SK-N-SH (cell line): Measurements from ENCODE around the gene MPST. TPM values are rescaled to one million over a fixed set of nuclear protein-coding genes. Genes with fewer than 3 reads are reported as not detected.

Source experiments
- CTCF ChIA-PET: fragments of 300-600, 350-600 bp; formaldehyde crosslinking; extraction: SDS; loops from one replicate; lab custom pipeline; 2021; lab: Yijun Ruan, JAX
- POLR2A ChIA-PET: fragments of 350-600 bp; sonication (Branson Sonifier 250); formaldehyde crosslinking; extraction: SDS; loops from one replicate; lab custom pipeline; 2020; ENCODE audit warnings: antibody characterized with exemption, inconsistent platforms; lab: Yijun Ruan, JAX
- DNase-seq: peaks from one replicate; pipeline ENCODE4 v3.0.0; 2012
- H2AFZ ChIP-seq: fragments of 200-600 bp; sonication (generic); 2 replicates; pipeline ENCODE4 v1.8.1; 2016; ENCODE audit warnings: antibody characterized with exemption, mild to moderate bottlenecking, low read depth
- H3F3A ChIP-seq: fragments of 200-600 bp; sonication (generic); replicated peaks from 2 replicates; pipeline ENCODE3; 2016; ENCODE audit warnings: antibody characterized with exemption, mild to moderate bottlenecking; ENCODE audit not compliant: insufficient read depth
- H3K27ac ChIP-seq, 2 experiments: fragments of 200-500 bp in 1 of 2; fragments of 200-600 bp in 1 of 2; sonication (Bioruptor generic) in 1 of 2; sonication (generic), shearing (Covaris generic) in 1 of 2; 2 replicates each; pipeline versions ENCODE4 v1.5.1 to v1.6.1; 2014 to 2016; ENCODE audit warnings: low read depth in 2 of 2, inconsistent platforms in 1 of 2, low read length in 1 of 2, mild to moderate bottlenecking in 1 of 2, mixed read lengths in 1 of 2
- H3K27me3 ChIP-seq: fragments of 200-600 bp; sonication (generic), shearing (Covaris generic); 2 replicates; pipeline ENCODE4 v1.6.1; 2016; ENCODE audit warnings: mixed run types; ENCODE audit not compliant: insufficient read depth
- H3K36me3 ChIP-seq, 2 experiments: fragments of 200-500 bp in 1 of 2; fragments of 200-600 bp in 1 of 2; sonication (Bioruptor generic) in 1 of 2; sonication (generic) in 1 of 2; replicated peaks in 1 of 2; 2 replicates each; pipeline versions ENCODE3 to v1.5.1; 2014 to 2016; ENCODE audit warnings: low read length in 1 of 2, mild to moderate bottlenecking in 1 of 2; ENCODE audit not compliant: insufficient read depth in 2 of 2, control insufficient read depth in 1 of 2
- H3K4me1 ChIP-seq, 2 experiments: fragments of 200-500 bp in 1 of 2; fragments of 200-600 bp in 1 of 2; sonication (Bioruptor generic) in 1 of 2; sonication (generic), shearing (Covaris generic) in 1 of 2; 2 replicates each; pipeline versions ENCODE4 v1.5.1 to v1.6.1; 2014 to 2016; ENCODE audit warnings: low read depth in 1 of 2, low read length in 1 of 2, mixed run types in 1 of 2; ENCODE audit not compliant: insufficient read depth in 2 of 2, control insufficient read depth in 1 of 2
- H3K4me2 ChIP-seq: fragments of 200-600 bp; sonication (generic), shearing (Covaris generic); 2 replicates; pipeline ENCODE4 v1.6.1; 2017; ENCODE audit warnings: mixed run types
- H3K4me3 ChIP-seq, 2 experiments: fragments of 200-500 bp in 1 of 2; fragments of 200-600 bp in 1 of 2; sonication (Bioruptor generic) in 1 of 2; sonication (generic), shearing (Covaris generic) in 1 of 2; 2 replicates each; pipeline versions ENCODE4 v1.5.1 to v1.8.1; 2014 to 2016; ENCODE audit warnings: low read depth in 2 of 2, inconsistent platforms in 1 of 2, low read length in 1 of 2, mild to moderate bottlenecking in 1 of 2, mixed read lengths in 1 of 2, moderate library complexity in 1 of 2
- H3K79me2 ChIP-seq: fragments of 200-600 bp; sonication (generic); 2 replicates; pipeline ENCODE4 v1.8.1; 2017; ENCODE audit warnings: mild to moderate bottlenecking; ENCODE audit not compliant: insufficient read depth
- H3K9ac ChIP-seq: fragments of 200-600 bp; sonication (generic); 2 replicates; pipeline ENCODE4 v1.6.1; 2017; ENCODE audit warnings: mixed run types
- H3K9me2 ChIP-seq: fragments of 200-600 bp; sonication (generic); 2 replicates; pipeline ENCODE4 v1.6.1; 2017; ENCODE audit warnings: mixed run types
- H3K9me3 ChIP-seq: fragments of 200-600 bp; sonication (generic); 2 replicates; pipeline ENCODE4 v1.6.1; 2017; ENCODE audit warnings: mixed run types, mild to moderate bottlenecking, moderate library complexity
- H4K20me1 ChIP-seq: fragments of 200-600 bp; sonication (generic); 2 replicates; pipeline ENCODE4 v1.6.1; 2017; ENCODE audit warnings: mild to moderate bottlenecking, mixed run types; ENCODE audit not compliant: insufficient read depth
- CHD2 ChIP-seq: fragments of 150-350 bp; IDR thresholded peaks from 2 replicates; pipeline ENCODE4 v1.6.1; 2018; ENCODE audit warnings: low read length; ENCODE audit not compliant: partially characterized antibody
- CTCF ChIP-seq: fragments of 200-600 bp; sonication (generic); IDR thresholded peaks from 2 replicates; pipeline ENCODE4 v1.6.1; 2017; ENCODE audit warnings: antibody characterized with exemption, mild to moderate bottlenecking, moderate library complexity
- ELF1 ChIP-seq: IDR thresholded peaks from 2 replicates; pipeline ENCODE4 v1.4.0; 2012
- EP300 ChIP-seq, 2 experiments: IDR thresholded peaks; 2 replicates each; pipeline versions ENCODE4 v1.4.0 to v1.6.1; 2012; ENCODE audit warnings: borderline replicate concordance in 1 of 2, low read depth in 1 of 2, low read length in 1 of 2
- EZH2phosphoT487 ChIP-seq: fragments of 200-600 bp; sonication (generic); IDR thresholded peaks from 2 replicates; pipeline ENCODE4 v1.6.1; 2017; ENCODE audit warnings: low read depth, mixed run types, mild to moderate bottlenecking, antibody characterized with exemption, moderate library complexity, borderline replicate concordance
- FOSL2 ChIP-seq: IDR thresholded peaks from 2 replicates; pipeline ENCODE4 v1.4.0; 2012; ENCODE audit warnings: low read depth, mild to moderate bottlenecking, moderate library complexity, borderline replicate concordance
- POLR2AphosphoS5 ChIP-seq: IDR thresholded peaks from 2 replicates; pipeline ENCODE4 v1.6.1; 2012; ENCODE audit warnings: low read depth, low read length
- RCOR1 ChIP-seq: fragments of 150-350 bp; IDR thresholded peaks from 2 replicates; pipeline ENCODE4 v1.6.1; 2017; ENCODE audit warnings: antibody characterized with exemption, low read length
- REST ChIP-seq: IDR thresholded peaks from 2 replicates; pipeline ENCODE4 v1.6.1; 2012; ENCODE audit warnings: mild to moderate bottlenecking, low read depth, low read length, moderate library complexity
- SIN3A ChIP-seq: IDR thresholded peaks from 2 replicates; pipeline ENCODE4 v1.6.1; 2012; ENCODE audit warnings: low read depth, mild to moderate bottlenecking, low read length, moderate library complexity, borderline replicate concordance
- SMC3 ChIP-seq: IDR thresholded peaks from 2 replicates; pipeline ENCODE4 v1.6.1; 2012; ENCODE audit warnings: low read depth, low read length, improper control_type of control experiment
- TCF12 ChIP-seq: IDR thresholded peaks from 2 replicates; pipeline ENCODE4 v1.4.0; 2012
- USF1 ChIP-seq: IDR thresholded peaks from 2 replicates; pipeline ENCODE4 v1.4.0; 2012; ENCODE audit warnings: low read depth, borderline replicate concordance
- YY1 ChIP-seq: IDR thresholded peaks from 2 replicates; pipeline ENCODE4 v1.4.0; 2012; ENCODE audit warnings: low read depth, mild to moderate bottlenecking
- WGBS: methylation state at CpG from one replicate; pipeline ENCODE4 v1.1.6; 2017; ENCODE audit warnings: low lambda C conversion rate; 5-methylcytosine and 5-hydroxymethylcytosine counted together
- polyA plus RNA-seq, 3 experiments: library from polyadenylated mRNA; depleted of rRNA; stranded (reverse); fragments of >200 nt; gene quantifications; 2 replicates each; pipeline ENCODE4 v1.2.3, GENCODE V29; 2012

The MPST gene
- polyA plus RNA-seq, 1 of the 3 experiments (the other 2 are of a cell fraction): 60.4 TPM

GRCh38 chr22:37043828-37044538 is 24.4 kb downstream of the MPST start:
- H3K27ac ChIP-seq: no peak overlapping the region
- H3K9me3 ChIP-seq: no peaks in the 10 kb centered on the region
- H3F3A ChIP-seq: peaks cover 8% of the 10 kb centered on the region
- POLR2A ChIA-PET: no interaction called here
- no peaks in the 10 kb centered on the region for H3K27me3 ChIP-seq
- CTCF ChIA-PET: interaction anchor here (0.8 to 3.2 kb wide), 9 partner anchors 8 to 262 kb away, joined by 3 to 11 read pairs (median 3); partner anchors contain the start of gene KCTD17
- no peak overlapping the region for H3K9ac ChIP-seq
- H2AFZ ChIP-seq: no peak overlapping the region
- no peak overlapping the region for H3K4me2 ChIP-seq
- DNase-seq: peak; percentile 70
- H3K4me3 ChIP-seq: no peak overlapping the region
- 75% methylated on average over 10 of the region's 17 CpGs for WGBS
- H3K79me2 ChIP-seq: no peaks in the 10 kb centered on the region
- H4K20me1 ChIP-seq: no peaks in the 10 kb centered on the region
- TF ChIP-seq SMC3 (peak; percentile 15; the same call in 1 of the 2 replicates), SIN3A (no peak), YY1 (no peak), CHD2 (no peak), ELF1 (no peak), REST (0 out of 2 replicates have a peak, but pooled peaks have one; percentile 24), RCOR1 (no peak), FOSL2 (no peak), TCF12 (no peak), EZH2phosphoT487 (no peak), CTCF (peak; percentile 46), EP300 (IDR thresholded peaks at IDR 0.05; ENCODE audit: borderline replicate concordance in 1 of 2, low read depth in 1 of 2, low read length in 1 of 2) (no peak), USF1 (no peak), POLR2AphosphoS5 (no peak)
- TF ChIP-seq, all 33 proteins: peak for 3
- no peaks in the 10 kb centered on the region for H3K9me2 ChIP-seq
- no peaks in the 10 kb centered on the region for H3K36me3 ChIP-seq
- peaks cover 0 to 14% of the 10 kb centered on the region in 2 experiments; a peak in 1 of 4 replicates for H3K4me1 ChIP-seq
